ENCODE measurements around the gene LRRN4. TPM values are rescaled to one million over a fixed set of nuclear protein-coding genes. Genes with fewer than 3 reads are reported as not detected.

Gene LRRN4
- total and polyA plus RNA-seq, 2 of the 4 experiments (the other 2 are of a cell fraction): under 0.01 to 0.19 TPM

DNA sequence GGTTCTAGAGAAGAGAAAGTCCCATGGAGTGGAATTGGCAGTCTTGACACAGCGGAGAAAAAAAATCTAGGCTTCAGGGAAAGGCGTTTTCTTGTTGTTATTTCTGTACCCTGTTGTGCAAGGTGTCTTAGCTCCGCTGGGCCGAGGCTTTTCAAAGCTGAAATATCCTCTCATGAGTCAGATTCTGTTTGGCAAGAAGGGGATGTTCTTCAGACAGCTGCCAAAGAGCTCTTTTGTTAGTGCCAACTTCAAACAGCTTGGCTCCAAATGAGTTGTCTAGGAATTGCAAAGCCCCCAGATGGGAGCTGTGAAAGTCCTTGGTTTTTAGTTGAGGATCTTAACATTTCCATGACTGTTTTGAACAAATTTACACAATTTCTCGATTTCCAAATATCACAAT lies 45.6 kb downstream of the LRRN4 start:
- H3K36me3 ChIP-seq (ENCODE audit: control insufficient read depth, insufficient read depth, low read length): peaks cover 14% of the 10 kb centered on the region
- CTCF ChIA-PET: interaction anchor here (1.2 kb wide), 1 partner anchor 9 kb away, joined by 3 read pairs; no protein-coding TSS in a partner anchor
- POLR2A ChIA-PET (ENCODE audit: unreplicated experiment): no interaction called here
- dilution Hi-C loops (cut with HindIII; ENCODE audit: low sequenced_read_pairs, unreplicated experiment): no loop called here
- H2BK20ac ChIP-seq (ENCODE audit: low read depth, low read length): no peak overlapping the region
- H3K4me3 ChIP-seq (ENCODE audit: insufficient read depth, low read depth, low read length): no peak overlapping the region; the same call in 1 of the 2 replicates
- H4K8ac ChIP-seq (ENCODE audit: low read depth in 2 of 2, low read length in 2 of 2): no peak overlapping the region
- no peak overlapping the region for H4K5ac ChIP-seq (ENCODE audit: low read depth, low read length)
- no TSS peak for BruUV-seq (replicated peaks)
- DNase-seq (peak; percentile 92), ATAC-seq (ENCODE audit: low read depth) (no peak; the same call in 1 of the 2 replicates)
- no peak overlapping the region for H2BK5ac ChIP-seq (ENCODE audit: low read depth, low read length, poor library complexity, severe bottlenecking)
- no peak overlapping the region for H3K4ac ChIP-seq (ENCODE audit: low read depth, low read length)
- H3K4me1 ChIP-seq (ENCODE audit: control insufficient read depth, insufficient read depth, low read length): peaks cover 3% of the 10 kb centered on the region
- H3K9ac ChIP-seq (ENCODE audit: low read depth, low read length): no peak overlapping the region
- H3K27ac ChIP-seq (ENCODE audit: insufficient read depth, low read length): no peak overlapping the region
- no peaks in the 10 kb centered on the region for H3K9me3 ChIP-seq (ENCODE audit: control insufficient read depth, insufficient read depth, low read length)
- in situ Hi-C loops (cut with MboI; ENCODE audit: low sequenced_read_pairs): no loop called here
- no peaks in the 10 kb centered on the region for H3K27me3 ChIP-seq (ENCODE audit: control insufficient read depth, insufficient read depth, low read length)
- peaks cover 4% of the 10 kb centered on the region for H3K9me1 ChIP-seq (ENCODE audit: insufficient read depth, low read length)
- H3K14ac ChIP-seq (replicated peaks; ENCODE audit: low read depth, low read length): no peak overlapping the region
- intact Hi-C loops (cut with micrococcal nuclease): loop anchor here (1.0 kb wide), 1 partner anchor 479 kb away; no protein-coding TSS in a partner anchor
- no peak overlapping the region for H2AK5ac ChIP-seq (ENCODE audit: low read depth, low read length)
- peak overlapping the region; percentile 68 for H3K4me2 ChIP-seq (ENCODE audit: low read depth, low read length)
- no peak for TF ChIP-seq CHD1 (IDR thresholded peaks at IDR 0.05; ENCODE audit: low read depth, low read length)
- TF ChIP-seq, protein P1, sequence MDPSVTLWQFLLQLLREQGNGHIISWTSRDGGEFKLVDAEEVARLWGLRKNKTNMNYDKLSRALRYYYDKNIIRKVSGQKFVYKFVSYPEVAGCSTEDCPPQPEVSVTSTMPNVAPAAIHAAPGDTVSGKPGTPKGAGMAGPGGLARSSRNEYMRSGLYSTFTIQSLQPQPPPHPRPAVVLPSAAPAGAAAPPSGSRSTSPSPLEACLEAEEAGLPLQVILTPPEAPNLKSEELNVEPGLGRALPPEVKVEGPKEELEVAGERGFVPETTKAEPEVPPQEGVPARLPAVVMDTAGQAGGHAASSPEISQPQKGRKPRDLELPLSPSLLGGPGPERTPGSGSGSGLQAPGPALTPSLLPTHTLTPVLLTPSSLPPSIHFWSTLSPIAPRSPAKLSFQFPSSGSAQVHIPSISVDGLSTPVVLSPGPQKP (IDR thresholded peaks at IDR 0.05; ENCODE audit: borderline replicate concordance, low read depth, low read length): no peak
- no peak for TF ChIP-seq MXI1 (IDR thresholded peaks at IDR 0.05; ENCODE audit: borderline replicate concordance, low read depth, low read length)
- peak; percentile 97 for TF ChIP-seq CEBPB (IDR thresholded peaks at IDR 0.05; ENCODE audit: low read depth, low read length)
- peak; percentile 67; the same call in 1 of the 2 replicates for TF ChIP-seq FOS (IDR thresholded peaks at IDR 0.05; ENCODE audit: low read depth, low read length)
- TF ChIP-seq MAZ (IDR thresholded peaks at IDR 0.05; ENCODE audit: borderline replicate concordance, low read depth, low read length): peak; percentile 35; the same call in 1 of the 2 replicates
- H2AK9ac ChIP-seq (replicated peaks; ENCODE audit: low read depth, low read length, poor library complexity): no peak overlapping the region
- H3K56ac ChIP-seq (ENCODE audit: extremely low read depth, insufficient read depth, low read length): no peak overlapping the region
- no peak overlapping the region for H2AFZ ChIP-seq (replicated peaks; ENCODE audit: low read length, poor library complexity)
- no peak overlapping the region for H4K91ac ChIP-seq (ENCODE audit: insufficient read depth, low read depth, low read length)
- H2BK120ac ChIP-seq (ENCODE audit: low read depth, low read length): no peak overlapping the region
- H3K79me1 ChIP-seq (ENCODE audit: low read depth in 1 of 2, low read length in 2 of 2): peaks cover 13 to 45% of the 10 kb centered on the region in 2 experiments
- H3K18ac ChIP-seq (ENCODE audit: low read depth, low read length): no peak overlapping the region
- no peak overlapping the region for H2BK15ac ChIP-seq (ENCODE audit: low read depth, low read length)
- peaks cover 27% of the 10 kb centered on the region for H4K20me1 ChIP-seq (ENCODE audit: insufficient read depth, low read length)
- H3K23ac ChIP-seq (ENCODE audit: low read depth, low read length): no peak overlapping the region
- WGBS, 2 experiments (ENCODE audit: extremely low coverage in 2 of 2, insufficient read length in 1 of 2): 36 to 100% methylated on average over 1 to 2 of the region's 5 CpGs

Measured in IMR-90 (cell line).